ENCODE measurements around the gene AEN. TPM values are rescaled to one million over a fixed set of nuclear protein-coding genes. Genes with fewer than 3 reads are reported as not detected.
A peak's percentile ranks its signal among the peaks of the same experiment; 100 is the strongest.

AEN gene
- total RNA-seq, 1 donor from 2014 or later, result 41.9 TPM

DNA sequence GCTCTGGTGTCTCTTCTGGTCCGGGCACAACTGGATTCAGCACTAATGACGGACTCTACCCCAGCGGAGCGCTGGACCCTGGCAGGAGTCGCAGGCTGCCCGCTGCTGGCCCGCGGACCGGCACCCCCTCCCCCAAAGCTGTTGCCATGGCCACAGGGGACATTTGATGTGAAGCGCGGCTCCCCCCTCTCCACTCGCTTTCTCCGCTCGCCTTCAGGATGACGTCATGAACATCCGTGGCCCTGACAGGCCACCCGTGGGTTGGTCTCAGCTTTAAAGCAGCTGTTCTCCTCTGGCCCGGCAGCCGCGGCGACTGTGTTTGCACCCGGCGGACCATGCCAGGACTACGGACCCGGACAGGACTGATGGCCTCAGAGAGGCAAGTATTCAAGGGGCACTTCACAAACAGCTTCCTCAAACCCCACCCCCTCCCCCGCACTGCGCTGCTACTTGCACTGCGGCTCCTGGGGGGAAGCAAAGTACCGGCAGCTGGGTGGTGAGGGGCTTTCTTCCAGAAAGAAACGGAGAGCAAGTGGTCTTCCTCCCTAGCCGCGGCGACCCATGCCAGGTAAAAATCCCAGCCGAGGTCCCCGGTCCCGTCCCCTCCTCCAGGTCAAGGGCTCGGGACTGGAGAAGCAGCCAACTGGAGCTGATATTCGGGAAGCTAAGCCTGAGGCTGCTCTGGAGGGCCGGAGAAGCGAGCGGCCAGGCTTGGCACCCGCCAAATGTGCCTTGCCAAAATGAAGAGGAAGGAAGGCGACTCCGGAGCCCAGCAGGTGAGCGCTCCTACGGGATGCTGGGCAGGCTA lies 16.6 kb upstream of the AEN start:
- intact Hi-C loops (cut with micrococcal nuclease), result no loop called here
- ChIA-PET CTCF (no interaction called here), POLR2A (no interaction called here)
- ATAC-seq (ENCODE audit: low read depth) (no peak), DNase-seq (no peak)
- Mint-ChIP-seq H3K4me3 (peak overlapping the region; percentile 52), H3K4me1 (peaks cover 19% of the 10 kb centered on the region), H3K9me3 (no peaks in the 10 kb centered on the region), H3K27me3 (peaks cover 66% of the 10 kb centered on the region), H3K27ac (no peak overlapping the region), H3K36me3 (ENCODE audit: low read depth) (no peaks in the 10 kb centered on the region)
- TF ChIP-seq, protein P1, sequence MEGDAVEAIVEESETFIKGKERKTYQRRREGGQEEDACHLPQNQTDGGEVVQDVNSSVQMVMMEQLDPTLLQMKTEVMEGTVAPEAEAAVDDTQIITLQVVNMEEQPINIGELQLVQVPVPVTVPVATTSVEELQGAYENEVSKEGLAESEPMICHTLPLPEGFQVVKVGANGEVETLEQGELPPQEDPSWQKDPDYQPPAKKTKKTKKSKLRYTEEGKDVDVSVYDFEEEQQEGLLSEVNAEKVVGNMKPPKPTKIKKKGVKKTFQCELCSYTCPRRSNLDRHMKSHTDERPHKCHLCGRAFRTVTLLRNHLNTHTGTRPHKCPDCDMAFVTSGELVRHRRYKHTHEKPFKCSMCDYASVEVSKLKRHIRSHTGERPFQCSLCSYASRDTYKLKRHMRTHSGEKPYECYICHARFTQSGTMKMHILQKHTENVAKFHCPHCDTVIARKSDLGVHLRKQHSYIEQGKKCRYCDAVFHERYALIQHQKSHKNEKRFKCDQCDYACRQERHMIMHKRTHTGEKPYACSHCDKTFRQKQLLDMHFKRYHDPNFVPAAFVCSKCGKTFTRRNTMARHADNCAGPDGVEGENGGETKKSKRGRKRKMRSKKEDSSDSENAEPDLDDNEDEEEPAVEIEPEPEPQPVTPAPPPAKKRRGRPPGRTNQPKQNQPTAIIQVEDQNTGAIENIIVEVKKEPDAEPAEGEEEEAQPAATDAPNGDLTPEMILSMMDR (IDR thresholded peaks at IDR 0.05), result no peak

DNA sequence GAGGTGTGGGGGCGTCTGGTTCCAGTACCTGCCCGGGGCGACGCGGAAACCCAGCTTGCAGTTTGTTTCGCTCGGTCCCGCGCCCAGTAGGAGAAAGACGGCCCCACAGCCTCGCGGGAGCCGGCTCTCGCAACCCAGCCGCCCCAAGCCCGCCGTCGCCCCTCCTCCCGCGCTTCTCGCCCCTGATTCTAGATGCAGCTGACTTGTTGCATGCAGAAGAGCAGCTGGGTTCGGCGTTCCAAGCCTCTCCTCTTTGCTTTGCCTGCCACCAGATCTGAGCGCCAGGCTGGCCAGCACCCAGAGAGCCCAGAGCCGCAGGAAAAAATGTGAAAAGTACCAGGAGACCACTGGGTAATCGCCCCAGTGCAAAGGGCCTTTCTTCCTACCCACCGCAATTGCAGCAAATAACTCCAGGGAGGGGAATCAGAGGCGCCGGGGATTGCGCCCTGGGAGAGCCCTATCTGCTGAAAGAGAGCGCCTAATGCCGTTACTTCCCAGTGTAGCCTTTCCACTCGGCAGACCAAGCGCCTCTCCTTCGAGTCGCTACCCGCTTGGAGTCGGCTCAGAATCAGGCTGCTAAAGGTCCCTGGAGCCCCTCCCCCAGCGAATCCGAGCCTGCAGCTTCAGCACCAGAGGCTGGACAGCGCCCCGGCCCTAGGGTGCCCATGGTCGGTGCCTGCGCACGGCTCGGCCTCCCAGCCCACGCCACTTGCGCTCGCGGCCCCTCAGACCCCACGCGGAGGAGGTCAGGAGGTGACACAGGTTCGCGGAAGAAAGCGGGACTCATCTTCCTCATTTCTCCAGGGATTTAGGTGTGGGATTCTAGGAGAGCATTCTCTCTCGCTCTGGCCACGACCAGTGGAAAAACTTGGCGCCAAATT lies 15.7 kb upstream of the AEN start:
- POLR2A ChIA-PET, result no interaction called here
- Mint-ChIP-seq H3K4me1 (peaks cover 19% of the 10 kb centered on the region), H3K27ac (no peak overlapping the region), H3K9me3 (no peaks in the 10 kb centered on the region), H3K27me3 (peaks cover 73% of the 10 kb centered on the region), H3K4me3 (no peak overlapping the region), H3K36me3 (ENCODE audit: low read depth) (no peaks in the 10 kb centered on the region)
- DNase-seq (no peak), ATAC-seq (ENCODE audit: low read depth) (peak; percentile 79)
- CTCF ChIA-PET, result no interaction called here
- intact Hi-C loops (cut with micrococcal nuclease), result no loop called here
- TF ChIP-seq, protein P1 (IDR thresholded peaks at IDR 0.05), result no peak

DNA sequence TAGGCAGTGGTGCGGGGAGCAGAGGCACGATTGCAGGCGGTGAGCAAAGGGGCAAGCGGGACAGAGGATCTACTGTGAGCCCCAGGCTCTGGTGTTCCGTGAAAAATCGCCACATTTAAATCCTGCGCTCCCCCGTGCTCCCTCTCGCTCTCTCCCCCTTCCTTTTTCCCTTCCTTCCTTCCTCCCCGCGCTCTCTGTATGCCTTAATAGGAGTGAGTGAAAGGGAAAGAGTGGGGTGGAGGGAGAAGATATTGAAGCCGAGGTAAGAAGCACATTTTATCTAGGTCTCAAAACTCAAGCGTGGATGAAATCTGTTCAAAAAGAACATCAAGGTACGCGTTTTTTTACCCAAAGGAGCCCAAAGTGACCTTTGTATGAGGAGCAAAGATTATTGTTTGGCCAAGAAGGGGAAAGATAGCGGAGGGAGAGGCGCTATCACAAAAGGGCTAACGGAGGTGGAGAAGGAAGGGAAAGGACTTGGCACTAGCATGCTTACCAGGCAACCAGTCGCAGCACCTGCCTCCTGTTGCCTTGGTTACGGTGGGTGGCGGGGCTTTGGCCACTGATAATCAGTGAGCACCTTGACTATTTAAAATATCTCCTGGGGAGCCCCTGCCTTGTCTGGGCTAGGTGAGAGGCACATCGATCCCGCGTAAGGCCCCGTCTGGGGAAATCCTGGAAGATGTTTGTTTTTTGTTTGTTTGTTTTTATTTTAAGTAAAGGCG lies 14.9 kb upstream of the AEN start:
- H3K4me1 Mint-ChIP-seq, result peaks cover 19% of the 10 kb centered on the region
- ChIA-PET CTCF (no interaction called here), POLR2A (no interaction called here)
- H3K27me3 Mint-ChIP-seq, result peaks cover 74% of the 10 kb centered on the region
- ATAC-seq (ENCODE audit: low read depth) (no peak), DNase-seq (no peak)
- H3K36me3 Mint-ChIP-seq (ENCODE audit: low read depth), result no peaks in the 10 kb centered on the region
- H3K27ac Mint-ChIP-seq, result no peak overlapping the region
- no peak overlapping the region for H3K4me3 Mint-ChIP-seq
- intact Hi-C loops (cut with micrococcal nuclease), result no loop called here
- no peaks in the 10 kb centered on the region for H3K9me3 Mint-ChIP-seq
- TF ChIP-seq, protein P1 (IDR thresholded peaks at IDR 0.05), result no peak

DNA sequence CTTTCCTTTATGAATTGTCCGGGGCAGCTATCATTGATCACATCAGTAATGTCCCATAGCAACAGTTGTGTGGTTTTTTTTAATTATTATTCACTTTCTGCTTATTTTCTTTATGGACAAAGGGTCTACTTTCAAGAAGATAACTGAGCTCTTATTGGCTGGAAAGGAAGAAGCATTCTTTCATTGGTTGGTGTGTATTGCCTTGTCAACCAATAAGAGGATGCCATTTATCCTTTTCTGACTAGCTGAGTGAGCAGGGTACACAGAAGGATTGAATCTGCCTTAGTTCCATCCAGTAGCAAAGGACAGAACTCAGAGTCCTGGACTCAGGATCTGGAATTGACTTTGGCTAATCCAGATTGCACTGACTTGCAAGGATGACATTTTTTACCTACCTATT lies 13.2 kb upstream of the AEN start:
- intact Hi-C loops (cut with micrococcal nuclease), result no loop called here
- ATAC-seq (ENCODE audit: low read depth), result no peak

More for the DNA sequence above, 13.2 kb upstream of the AEN start:
- DNase-seq, result no peak
- ChIA-PET CTCF (no interaction called here), POLR2A (interaction anchor here (0.6 kb wide), 1 partner anchor 135 kb away, joined by 3 read pairs; no protein-coding TSS in a partner anchor)
- Mint-ChIP-seq H3K27me3 (peaks cover 71% of the 10 kb centered on the region), H3K4me1 (peaks cover 19% of the 10 kb centered on the region), H3K27ac (no peak overlapping the region), H3K4me3 (no peak overlapping the region), H3K9me3 (no peaks in the 10 kb centered on the region), H3K36me3 (ENCODE audit: low read depth) (no peaks in the 10 kb centered on the region)
- TF ChIP-seq, protein P1 (IDR thresholded peaks at IDR 0.05), result no peak

Data from activated B cell treated with CpG ODN at 0.5 μM for 24 hours (primary cell).